Islet precursor cell (in vitro differentiated cells): Measurements from ENCODE around the gene ACAD10.
"Not testable (repeated sequence)": the region's sequence is repeated elsewhere in the genome, so short reads cannot be mapped to it uniquely, and the experiment has no call there.

ENCODE experiments used
- DNase-seq: peaks from one replicate; pipeline ENCODE4 v3.0.0-alpha.2; 2018

The ACAD10 gene

GRCh38 chr12:111687952-111688351, 2.1 kb downstream of the ACAD10 start:
- no peak for DNase-seq

- no peak for DNase-seq
Observed at GRCh38 chr12:111691262-111691661, 5.4 kb downstream of the ACAD10 start.

- peak; percentile 67 for DNase-seq
Observed at GRCh38 chr12:111692575-111693210, 6.8 kb downstream of the ACAD10 start.

- no peak for DNase-seq
Observed at GRCh38 chr12:111693818-111694217, 8.0 kb downstream of the ACAD10 start.

- no peak for DNase-seq
Observed at GRCh38 chr12:111699962-111700361, 14.1 kb downstream of the ACAD10 start.

- no peak for DNase-seq
Observed at GRCh38 chr12:111705672-111706071, 19.8 kb downstream of the ACAD10 start.

GRCh38 chr12:111706145-111706544, 20.3 kb downstream of the ACAD10 start:
- DNase-seq = no peak

- no peak for DNase-seq
Observed at GRCh38 chr12:111715279-111715678, 29.4 kb downstream of the ACAD10 start.

- not testable (repeated sequence) for DNase-seq
Observed at GRCh38 chr12:111719316-111719715, 33.5 kb downstream of the ACAD10 start.

GRCh38 chr12:111720457-111720856, 34.6 kb downstream of the ACAD10 start:
- DNase-seq = no peak

- DNase-seq = not testable (repeated sequence)
Observed at GRCh38 chr12:111723646-111724360, 38.0 kb downstream of the ACAD10 start.

- no peak for DNase-seq
Observed at GRCh38 chr12:111728795-111729194, 42.9 kb downstream of the ACAD10 start.

GRCh38 chr12:111730420-111730819, 44.6 kb downstream of the ACAD10 start:
- no peak for DNase-seq

- DNase-seq = no peak
Observed at GRCh38 chr12:111732786-111733185, 46.9 kb downstream of the ACAD10 start.

- no peak for DNase-seq
Observed at GRCh38 chr12:111733340-111733915, 47.6 kb downstream of the ACAD10 start.

- not testable (repeated sequence) for DNase-seq
Observed at GRCh38 chr12:111739524-111739923, 53.7 kb downstream of the ACAD10 start.

GRCh38 chr12:111741235-111741812, 55.5 kb downstream of the ACAD10 start:
- peak; percentile 82 for DNase-seq

- DNase-seq = no peak
Observed at GRCh38 chr12:111745211-111745610, 59.4 kb downstream of the ACAD10 start.

- no peak for DNase-seq
Observed at GRCh38 chr12:111747333-111747732, 61.5 kb downstream of the ACAD10 start.

- DNase-seq = no peak
Observed at GRCh38 chr12:111748151-111748672, 62.4 kb downstream of the ACAD10 start.

GRCh38 chr12:111748867-111749266, 63.0 kb downstream of the ACAD10 start:
- DNase-seq = no peak

- DNase-seq = no peak
Observed at GRCh38 chr12:111749391-111749790, 63.5 kb downstream of the ACAD10 start.

- peak; percentile 90 for DNase-seq
Observed at GRCh38 chr12:111753144-111753881, 67.5 kb downstream of the ACAD10 start.
